GM15510 (cell line): Measurements from ENCODE around the gene GRM4.

Experiments
- POLR2A ChIP-seq: IDR thresholded peaks from 3 replicates; pipeline ENCODE4 v1.6.1; 2011; ENCODE audit warnings: borderline replicate concordance; ENCODE audit not compliant: insufficient read length; ENCODE audit errors: extremely low read depth

Gene GRM4

GRCh38 chr6:33993653-33994471 lies 152.0 kb downstream of the GRM4 start:
- TF ChIP-seq POLR2A: no peak

GRCh38 chr6:33993091-33993490 lies 152.8 kb downstream of the GRM4 start:
- no peak for TF ChIP-seq POLR2A

- TF ChIP-seq POLR2A: no peak
These were observed 153.7 kb downstream of the GRM4 start for GRCh38 chr6:33992191-33992590.

- no peak for TF ChIP-seq POLR2A
These were observed 154.3 kb downstream of the GRM4 start for GRCh38 chr6:33991610-33992009.

GRCh38 chr6:33990061-33990541 lies 155.8 kb downstream of the GRM4 start:
- no peak for TF ChIP-seq POLR2A

GRCh38 chr6:33989016-33989854 lies 156.7 kb downstream of the GRM4 start:
- TF ChIP-seq POLR2A: no peak

GRCh38 chr6:33988121-33989015 lies 157.5 kb downstream of the GRM4 start:
- TF ChIP-seq POLR2A: no peak

GRCh38 chr6:33987531-33988021 lies 158.3 kb downstream of the GRM4 start:
- no peak for TF ChIP-seq POLR2A

- no peak for TF ChIP-seq POLR2A
These were observed 159.9 kb downstream of the GRM4 start for GRCh38 chr6:33985947-33986346.

- no peak for TF ChIP-seq POLR2A
These were observed 160.6 kb downstream of the GRM4 start for GRCh38 chr6:33985313-33985751.

GRCh38 chr6:33984466-33985312 lies 161.2 kb downstream of the GRM4 start:
- TF ChIP-seq POLR2A: no peak

- no peak for TF ChIP-seq POLR2A
These were observed 162.0 kb downstream of the GRM4 start for GRCh38 chr6:33983721-33984465.
